ENCODE measurements around the gene TCF4. TPM values are rescaled to one million over a fixed set of nuclear protein-coding genes. Genes with fewer than 3 reads are reported as not detected.

The TCF4 gene
- total and polyA plus RNA-seq, 2 of the 13 experiments (the other 11 are each of a cell fraction or from before 2014, with no cell fraction given) = not detected

DNA sequence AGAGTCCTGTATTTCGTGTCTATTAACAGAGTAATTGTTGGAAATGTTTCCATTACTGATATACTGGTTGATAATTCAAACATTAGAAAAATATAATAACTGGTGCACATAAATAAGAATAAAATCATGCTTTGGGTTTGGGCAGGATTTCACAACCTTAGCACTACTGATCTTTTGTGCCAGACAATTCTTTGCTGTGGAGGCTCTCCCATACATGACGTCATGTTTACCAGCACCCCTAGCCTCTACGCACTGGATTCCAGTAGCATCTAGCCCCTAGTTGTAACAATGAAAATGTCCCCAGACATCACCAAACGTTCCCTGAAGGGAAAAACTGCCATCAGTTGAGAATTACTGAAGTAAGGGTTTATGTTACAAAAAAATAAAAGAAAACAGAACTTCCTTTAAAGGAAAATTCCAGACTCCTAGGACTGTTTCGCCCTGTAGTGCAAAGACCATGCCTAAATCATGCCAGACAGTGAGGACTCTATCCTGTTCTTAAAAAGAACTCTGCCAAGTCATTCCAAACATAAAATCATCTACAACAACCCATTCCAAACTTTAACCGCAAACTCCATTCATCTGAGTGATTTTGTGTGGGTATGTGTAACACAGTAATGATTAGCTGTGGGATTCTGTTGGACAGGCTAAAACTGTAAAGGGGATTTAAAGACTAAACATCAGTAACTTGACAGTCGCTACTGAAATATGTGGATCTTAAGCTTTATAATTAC, 315.3 kb downstream of the TCF4 start:
- ChIA-PET POLR2A (no interaction called here), CTCF (ENCODE audit: low intra/inter-chr PET ratio, low total read pairs) (no interaction called here)
- TF ChIP-seq, protein P1, sequence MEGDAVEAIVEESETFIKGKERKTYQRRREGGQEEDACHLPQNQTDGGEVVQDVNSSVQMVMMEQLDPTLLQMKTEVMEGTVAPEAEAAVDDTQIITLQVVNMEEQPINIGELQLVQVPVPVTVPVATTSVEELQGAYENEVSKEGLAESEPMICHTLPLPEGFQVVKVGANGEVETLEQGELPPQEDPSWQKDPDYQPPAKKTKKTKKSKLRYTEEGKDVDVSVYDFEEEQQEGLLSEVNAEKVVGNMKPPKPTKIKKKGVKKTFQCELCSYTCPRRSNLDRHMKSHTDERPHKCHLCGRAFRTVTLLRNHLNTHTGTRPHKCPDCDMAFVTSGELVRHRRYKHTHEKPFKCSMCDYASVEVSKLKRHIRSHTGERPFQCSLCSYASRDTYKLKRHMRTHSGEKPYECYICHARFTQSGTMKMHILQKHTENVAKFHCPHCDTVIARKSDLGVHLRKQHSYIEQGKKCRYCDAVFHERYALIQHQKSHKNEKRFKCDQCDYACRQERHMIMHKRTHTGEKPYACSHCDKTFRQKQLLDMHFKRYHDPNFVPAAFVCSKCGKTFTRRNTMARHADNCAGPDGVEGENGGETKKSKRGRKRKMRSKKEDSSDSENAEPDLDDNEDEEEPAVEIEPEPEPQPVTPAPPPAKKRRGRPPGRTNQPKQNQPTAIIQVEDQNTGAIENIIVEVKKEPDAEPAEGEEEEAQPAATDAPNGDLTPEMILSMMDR (CRISPR knock-in tag; IDR thresholded peaks at IDR 0.05) = no peak
- TF ChIP-seq ATF7 (IDR thresholded peaks at IDR 0.05) (peak; percentile 96), ATF7 (CRISPR knock-in tag; IDR thresholded peaks at IDR 0.05) (no peak), CREB1 (IDR thresholded peaks at IDR 0.05) (peak; percentile 85), CREB1 (CRISPR knock-in tag; IDR thresholded peaks at IDR 0.05) (no peak)
- FAIRE-seq (no peak), DNase-seq (ENCODE audit: low spot score) (no peak), ATAC-seq (no peak)
- no peaks in the 10 kb centered on the region for H3K36me3 ChIP-seq (replicated peaks in 1 of 2; ENCODE audit: control insufficient read depth in 1 of 2, insufficient read depth in 2 of 2, low read length in 2 of 2)
- H3K4me1 ChIP-seq (ENCODE audit: insufficient read depth, low read length) = no peaks in the 10 kb centered on the region
- no peak overlapping the region for H3K4me3 ChIP-seq (replicated peaks in 1 of 3; ENCODE audit: insufficient read depth in 1 of 3, low read depth in 2 of 3, low read length in 3 of 3)
- BruUV-seq (replicated peaks) = no TSS peak
- H3K9me3 ChIP-seq (ENCODE audit: low read length) = no peaks in the 10 kb centered on the region
- intact Hi-C loops (cut with micrococcal nuclease; ENCODE audit: unreplicated experiment) = no loop called here
- in situ Hi-C loops (cut with HindIII; ENCODE audit: extremely low pct_ligation_motif_present, low pct_unique_long_range_greater_than_20kb) = no loop called here
- no peak overlapping the region for H3K4me2 ChIP-seq (ENCODE audit: low read depth, low read length)
- H3K79me2 ChIP-seq (ENCODE audit: insufficient read depth, low read length) = no peaks in the 10 kb centered on the region
- no peak overlapping the region for H3K9ac ChIP-seq (ENCODE audit: insufficient read depth, low read depth, low read length)
- H3K27ac ChIP-seq (ENCODE audit: extremely low read length, insufficient read depth, low read length) = no peak overlapping the region
- no peak overlapping the region for H2AFZ ChIP-seq (ENCODE audit: low read length)
- no peaks in the 10 kb centered on the region for H3K27me3 ChIP-seq (ENCODE audit: control insufficient read depth in 1 of 2, insufficient read depth in 2 of 2, low read length in 2 of 2)
- H4K20me1 ChIP-seq (ENCODE audit: insufficient read depth, low read length) = no peaks in the 10 kb centered on the region
- WGBS (ENCODE audit: low lambda C conversion rate) = 7% methylated on average over 7 of the region's 7 CpGs

DNA sequence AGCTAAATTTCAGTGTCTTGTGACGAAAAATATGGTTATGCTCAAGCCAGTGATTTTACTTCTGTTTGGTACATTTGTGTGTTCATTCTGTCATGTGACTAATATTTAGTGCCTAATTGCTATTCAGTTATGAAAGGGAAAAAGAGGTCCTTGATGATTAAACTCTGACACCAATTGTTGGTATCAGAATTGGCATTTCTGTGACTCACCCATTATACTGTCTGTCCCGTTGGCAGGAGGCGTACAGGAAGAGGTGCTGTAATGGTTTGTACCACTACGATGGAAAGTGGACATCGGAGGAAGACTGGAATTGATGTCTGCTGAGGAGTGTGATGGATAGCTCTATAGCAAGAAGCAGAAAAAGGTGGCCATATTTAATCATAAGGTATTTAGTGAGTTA, 318.4 kb downstream of the TCF4 start:
- Histone ChIP-seq H3K36me3 (replicated peaks in 1 of 2; ENCODE audit: control insufficient read depth in 1 of 2, insufficient read depth in 2 of 2, low read length in 2 of 2) (no peaks in the 10 kb centered on the region), H3K4me1 (ENCODE audit: insufficient read depth, low read length) (no peaks in the 10 kb centered on the region), H3K27me3 (ENCODE audit: control insufficient read depth in 1 of 2, insufficient read depth in 2 of 2, low read length in 2 of 2) (no peaks in the 10 kb centered on the region), H3K4me3 (replicated peaks in 1 of 3; ENCODE audit: insufficient read depth in 1 of 3, low read depth in 2 of 3, low read length in 3 of 3) (no peak overlapping the region), H3K9ac (ENCODE audit: insufficient read depth, low read depth, low read length) (no peak overlapping the region), H4K20me1 (ENCODE audit: insufficient read depth, low read length) (no peaks in the 10 kb centered on the region), H3K79me2 (ENCODE audit: insufficient read depth, low read length) (no peaks in the 10 kb centered on the region), H2AFZ (ENCODE audit: low read length) (no peak overlapping the region), H3K27ac (ENCODE audit: extremely low read length, insufficient read depth, low read length) (no peak overlapping the region), H3K4me2 (ENCODE audit: low read depth, low read length) (no peak overlapping the region), H3K9me3 (ENCODE audit: low read length) (no peaks in the 10 kb centered on the region)
- no TSS peak for BruUV-seq (replicated peaks)
- FAIRE-seq (no peak), ATAC-seq (no peak), DNase-seq (ENCODE audit: low spot score) (no peak)
- ChIA-PET CTCF (ENCODE audit: low intra/inter-chr PET ratio, low total read pairs) (no interaction called here), POLR2A (no interaction called here)
- 0 out of 2 replicates have a peak, but pooled peaks have one; percentile 10 for TF ChIP-seq CREB1 (IDR thresholded peaks at IDR 0.05)
- no peak for TF ChIP-seq CREB1 (CRISPR knock-in tag; IDR thresholded peaks at IDR 0.05)
- no peak for TF ChIP-seq RFX5 (IDR thresholded peaks at IDR 0.05; ENCODE audit: low read depth, low read length)
- WGBS (ENCODE audit: low lambda C conversion rate) = 5% methylated on average over 5 of the region's 5 CpGs
- in situ Hi-C loops (cut with HindIII; ENCODE audit: extremely low pct_ligation_motif_present, low pct_unique_long_range_greater_than_20kb) = no loop called here
- intact Hi-C loops (cut with micrococcal nuclease; ENCODE audit: unreplicated experiment) = no loop called here

Data from HepG2 (cell line).